B cell (primary cell): Measurements from ENCODE around the gene USH2A. TPM values are rescaled to one million over a fixed set of nuclear protein-coding genes. Genes with fewer than 3 reads are reported as not detected.

ENCODE experiments used
- ATAC-seq: fragments of 200-7000 bp; cut with Tn5 transposase; one replicate; pipeline ENCODE4 v1.10.0; 2021; ENCODE audit warnings: low read depth, mild to moderate bottlenecking, moderate number of reproducible peaks, moderate library complexity
- CTCF ChIA-PET: fragments of 350-600 bp; sonication (Branson Sonifier 250); formaldehyde crosslinking; loops from one replicate; lab custom pipeline; 2021; ENCODE audit warnings: antibody characterized with exemption, inconsistent platforms; lab: Charles Lee
- POLR2A ChIA-PET: fragments of 350-600 bp; sonication (Branson Sonifier 250); formaldehyde crosslinking; loops from one replicate; lab custom pipeline; 2021; ENCODE audit warnings: antibody characterized with exemption; lab: Charles Lee
- DNase-seq: peaks from one replicate; pipeline ENCODE4 v3.0.0; 2013
- H2AFZ ChIP-seq: 2 replicates; pipeline ENCODE4 v1.6.1; 2012; ENCODE audit warnings: mild to moderate bottlenecking, low read depth, low read length; ENCODE audit not compliant: insufficient read depth, poor library complexity, severe bottlenecking
- H3K27ac ChIP-seq, 2 donors: 1 replicate in 1 of 2; 2 replicates in 1 of 2; pipeline ENCODE4 v1.5.1; 2012 to 2013; ENCODE audit warnings: low read length in 2 of 2, mild to moderate bottlenecking in 2 of 2, moderate library complexity in 1 of 2
- H3K27me3 ChIP-seq, 4 experiments: fragments of 200-600 bp in 1 of 4; sonication (generic) in 1 of 4; replicated peaks in 1 of 4; 1 replicate in 2 of 4; 2 replicates in 2 of 4; pipeline versions ENCODE4 v1.6.1 to v1.7.0; 2013 to 2016; ENCODE audit warnings: low read length in 3 of 4, mild to moderate bottlenecking in 2 of 4, mixed read lengths in 1 of 4, moderate library complexity in 1 of 4; ENCODE audit not compliant: insufficient read depth in 4 of 4, control insufficient read depth in 3 of 4; ENCODE audit errors: control extremely low read depth in 1 of 4
- H3K36me3 ChIP-seq, 2 experiments: replicated peaks in 1 of 2; 1 replicate in 1 of 2; 2 replicates in 1 of 2; pipeline versions ENCODE4 v1.6.1 to v1.7.1; 2013; ENCODE audit warnings: low read length in 1 of 2; ENCODE audit not compliant: insufficient read depth in 2 of 2, control insufficient read depth in 1 of 2; ENCODE audit errors: control extremely low read depth in 1 of 2, extremely low read depth in 1 of 2
- H3K4me1 ChIP-seq, 2 donors: fragments of 200-600 bp in 1 of 2; sonication (generic) in 1 of 2; 1 replicate in 1 of 2; 2 replicates in 1 of 2; pipeline versions ENCODE4 v1.5.1 to v1.6.1; 2013 to 2017; ENCODE audit warnings: low read length in 2 of 2; ENCODE audit not compliant: control insufficient read depth in 2 of 2, insufficient read depth in 2 of 2
- H3K4me2 ChIP-seq: replicated peaks from 2 replicates; pipeline ENCODE3; 2012; ENCODE audit warnings: mild to moderate bottlenecking, low read depth, low read length; ENCODE audit not compliant: poor library complexity, severe bottlenecking
- H3K4me3 ChIP-seq, 5 experiments: fragments of 200-600 bp in 1 of 5; sonication (generic) in 1 of 5; 1 replicate in 3 of 5; 2 replicates in 2 of 5; pipeline versions ENCODE4 v1.5.1 to v1.7.0; 2011 to 2016; ENCODE audit warnings: low read length in 4 of 5, mild to moderate bottlenecking in 4 of 5, low read depth in 2 of 5, control low read depth in 1 of 5, moderate library complexity in 1 of 5; ENCODE audit not compliant: insufficient read depth in 1 of 5; ENCODE audit errors: control extremely low read depth in 1 of 5, extremely low read depth in 1 of 5
- H3K79me2 ChIP-seq: fragments of 200-600 bp; sonication (generic); one replicate; pipeline ENCODE4 v1.6.0; 2016; ENCODE audit warnings: low read length; ENCODE audit not compliant: control insufficient read depth, insufficient read depth
- H3K9ac ChIP-seq: fragments of 200-600 bp; sonication (generic); 2 replicates; pipeline ENCODE4 v1.6.1; 2017; ENCODE audit warnings: mild to moderate bottlenecking, low read length, moderate library complexity
- H3K9me3 ChIP-seq, 3 donors: one replicate each; pipeline versions ENCODE4 v1.6.1 to v1.7.1; 2013; ENCODE audit warnings: low read length in 2 of 3; ENCODE audit not compliant: control insufficient read depth in 2 of 3, insufficient read depth in 1 of 3; ENCODE audit errors: control extremely low read depth in 1 of 3
- H4K20me1 ChIP-seq: 2 replicates; pipeline ENCODE4 v1.6.0; 2012; ENCODE audit warnings: mild to moderate bottlenecking, low read length; ENCODE audit not compliant: insufficient read depth, control insufficient read depth, poor library complexity, severe bottlenecking
- H3K27ac Mint-ChIP-seq: one replicate; pipeline ENCODE4 v1.8.0; 2021; ENCODE audit warnings: mixed read lengths
- H3K27me3 Mint-ChIP-seq: one replicate; pipeline ENCODE4 v1.8.0; 2021; ENCODE audit warnings: mixed read lengths
- H3K4me1 Mint-ChIP-seq: one replicate; pipeline ENCODE4 v1.8.0; 2021; ENCODE audit warnings: mixed read lengths
- H3K4me3 Mint-ChIP-seq: one replicate; pipeline ENCODE4 v1.8.0; 2021; ENCODE audit warnings: mixed read lengths
- H3K9me3 Mint-ChIP-seq: one replicate; pipeline ENCODE4 v1.8.0; 2022; ENCODE audit warnings: mixed read lengths; ENCODE audit not compliant: insufficient read depth
- EZH2 ChIP-seq: IDR thresholded peaks from 2 replicates; pipeline ENCODE4 v1.6.1; 2012; ENCODE audit warnings: borderline replicate concordance, low read depth, mild to moderate bottlenecking, moderate library complexity, low read length; ENCODE audit not compliant: insufficient read depth, poor library complexity, severe bottlenecking
- WGBS: methylation state at CpG from one replicate; pipeline ENCODE4 v1.1.5; 2013; ENCODE audit warnings: missing lambda C conversion rate; ENCODE audit not compliant: insufficient coverage; 5-methylcytosine and 5-hydroxymethylcytosine counted together
- intact Hi-C: fragments of 100-400 bp; cut with micrococcal nuclease; formaldehyde crosslinking; loops from one replicate; pipeline ENCODE4 v1.10.0; 2022
- polyA minus RNA-seq: library from RNA; depleted of rRNA, polyadenylated mRNA; stranded (reverse); fragments of >200 nt; gene quantifications from 2 replicates; pipeline ENCODE4 v1.2.3, GENCODE V29; 2012
- polyA plus RNA-seq: library from polyadenylated mRNA; depleted of rRNA; stranded (reverse); fragments of >200 nt; gene quantifications from 2 replicates; pipeline ENCODE4 v1.2.3, GENCODE V29; 2012
- total RNA-seq, 2 donors: library from RNA; stranded (reverse); fragments of 120-200 nt in 1 of 2; gene quantifications; 1 replicate in 1 of 2; 2 replicates in 1 of 2; pipeline versions ENCODE4 v1.2.3 to v1.2.4, GENCODE V29; 2013 to 2022
- TF ChIP-seq, protein P1 (sequence below): fragments of 200-600 bp; IDR thresholded peaks from one replicate; pipeline ENCODE4 v1.8.0; 2022; ENCODE audit warnings: antibody characterized with exemption, mild to moderate bottlenecking

The USH2A gene, protein sequence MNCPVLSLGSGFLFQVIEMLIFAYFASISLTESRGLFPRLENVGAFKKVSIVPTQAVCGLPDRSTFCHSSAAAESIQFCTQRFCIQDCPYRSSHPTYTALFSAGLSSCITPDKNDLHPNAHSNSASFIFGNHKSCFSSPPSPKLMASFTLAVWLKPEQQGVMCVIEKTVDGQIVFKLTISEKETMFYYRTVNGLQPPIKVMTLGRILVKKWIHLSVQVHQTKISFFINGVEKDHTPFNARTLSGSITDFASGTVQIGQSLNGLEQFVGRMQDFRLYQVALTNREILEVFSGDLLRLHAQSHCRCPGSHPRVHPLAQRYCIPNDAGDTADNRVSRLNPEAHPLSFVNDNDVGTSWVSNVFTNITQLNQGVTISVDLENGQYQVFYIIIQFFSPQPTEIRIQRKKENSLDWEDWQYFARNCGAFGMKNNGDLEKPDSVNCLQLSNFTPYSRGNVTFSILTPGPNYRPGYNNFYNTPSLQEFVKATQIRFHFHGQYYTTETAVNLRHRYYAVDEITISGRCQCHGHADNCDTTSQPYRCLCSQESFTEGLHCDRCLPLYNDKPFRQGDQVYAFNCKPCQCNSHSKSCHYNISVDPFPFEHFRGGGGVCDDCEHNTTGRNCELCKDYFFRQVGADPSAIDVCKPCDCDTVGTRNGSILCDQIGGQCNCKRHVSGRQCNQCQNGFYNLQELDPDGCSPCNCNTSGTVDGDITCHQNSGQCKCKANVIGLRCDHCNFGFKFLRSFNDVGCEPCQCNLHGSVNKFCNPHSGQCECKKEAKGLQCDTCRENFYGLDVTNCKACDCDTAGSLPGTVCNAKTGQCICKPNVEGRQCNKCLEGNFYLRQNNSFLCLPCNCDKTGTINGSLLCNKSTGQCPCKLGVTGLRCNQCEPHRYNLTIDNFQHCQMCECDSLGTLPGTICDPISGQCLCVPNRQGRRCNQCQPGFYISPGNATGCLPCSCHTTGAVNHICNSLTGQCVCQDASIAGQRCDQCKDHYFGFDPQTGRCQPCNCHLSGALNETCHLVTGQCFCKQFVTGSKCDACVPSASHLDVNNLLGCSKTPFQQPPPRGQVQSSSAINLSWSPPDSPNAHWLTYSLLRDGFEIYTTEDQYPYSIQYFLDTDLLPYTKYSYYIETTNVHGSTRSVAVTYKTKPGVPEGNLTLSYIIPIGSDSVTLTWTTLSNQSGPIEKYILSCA (N-terminal part only)
- total RNA-seq (not detected in 2 replicates), polyA plus RNA-seq (0.01 TPM in 1 of 2 replicates, not detected in the other), polyA minus RNA-seq (under 0.01 and 0.17 TPM in 2 replicates)
- 0.05 TPM for total RNA-seq (2013)

DNA sequence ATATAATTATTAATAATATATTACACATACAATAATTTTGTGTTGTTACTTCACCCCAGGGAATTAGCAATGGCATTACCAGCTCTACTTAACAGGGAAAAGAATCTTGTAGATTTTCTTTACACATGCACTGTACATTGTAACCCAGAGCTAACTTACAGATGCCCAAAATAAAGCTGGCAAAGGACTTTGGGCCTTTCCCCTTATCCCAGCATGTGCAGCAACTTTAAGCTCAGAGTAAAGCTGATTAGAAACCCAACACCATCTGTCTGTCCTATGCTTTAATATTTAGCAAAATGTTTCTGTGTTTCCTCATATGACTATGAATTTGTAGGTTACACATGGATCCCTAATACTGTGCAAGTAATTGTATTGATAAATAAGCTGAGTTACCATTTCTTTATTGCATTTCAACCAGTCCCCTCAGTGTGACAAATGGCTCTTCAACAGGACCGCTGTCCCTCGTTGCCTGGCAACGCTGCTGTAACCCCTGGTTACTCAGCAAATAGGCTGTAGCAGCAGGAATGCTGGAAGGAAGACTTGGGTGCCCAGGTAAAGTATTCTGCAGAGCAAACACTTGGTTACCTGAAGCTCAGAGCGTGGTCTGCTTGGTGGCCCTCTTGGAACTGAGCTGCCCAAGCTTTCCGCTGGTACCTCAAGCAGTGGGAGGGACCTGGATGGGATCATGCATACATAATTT, at the start of gene USH2A:
Gene USH2A, minus strand, starts transcription at position 628 of the 700 bp plus-strand sequence. CDS start 1,112 bp downstream, outside the sequence.
- Histone ChIP-seq H2AFZ (no peak within 1 kb of the TSS), H3K4me2 (no peak within 1 kb of the TSS), H3K9ac (no peak within 1 kb of the TSS), H3K27ac (no peak within 1 kb of the TSS), H3K79me2 (no peaks in the 10 kb centered on the region), H3K4me1 (no peaks in the 10 kb centered on the region), H3K36me3 (no peaks in the 10 kb centered on the region), H3K27me3 (no peaks in the 10 kb centered on the region), H3K4me3 (no peak within 1 kb of the TSS), H3K9me3 (no peaks in the 10 kb centered on the region), H4K20me1 (no peaks in the 10 kb centered on the region)
- TF ChIP-seq EZH2, result no peak
- TF ChIP-seq, protein P1, sequence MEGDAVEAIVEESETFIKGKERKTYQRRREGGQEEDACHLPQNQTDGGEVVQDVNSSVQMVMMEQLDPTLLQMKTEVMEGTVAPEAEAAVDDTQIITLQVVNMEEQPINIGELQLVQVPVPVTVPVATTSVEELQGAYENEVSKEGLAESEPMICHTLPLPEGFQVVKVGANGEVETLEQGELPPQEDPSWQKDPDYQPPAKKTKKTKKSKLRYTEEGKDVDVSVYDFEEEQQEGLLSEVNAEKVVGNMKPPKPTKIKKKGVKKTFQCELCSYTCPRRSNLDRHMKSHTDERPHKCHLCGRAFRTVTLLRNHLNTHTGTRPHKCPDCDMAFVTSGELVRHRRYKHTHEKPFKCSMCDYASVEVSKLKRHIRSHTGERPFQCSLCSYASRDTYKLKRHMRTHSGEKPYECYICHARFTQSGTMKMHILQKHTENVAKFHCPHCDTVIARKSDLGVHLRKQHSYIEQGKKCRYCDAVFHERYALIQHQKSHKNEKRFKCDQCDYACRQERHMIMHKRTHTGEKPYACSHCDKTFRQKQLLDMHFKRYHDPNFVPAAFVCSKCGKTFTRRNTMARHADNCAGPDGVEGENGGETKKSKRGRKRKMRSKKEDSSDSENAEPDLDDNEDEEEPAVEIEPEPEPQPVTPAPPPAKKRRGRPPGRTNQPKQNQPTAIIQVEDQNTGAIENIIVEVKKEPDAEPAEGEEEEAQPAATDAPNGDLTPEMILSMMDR, result no peak
- whole genome bisulfite sequencing, result 68% methylated on average over 5 of the region's 5 CpGs
- no peak for ATAC-seq
- Mint-ChIP-seq H3K4me1 (no peaks in the 10 kb centered on the region), H3K27ac (no peak within 1 kb of the TSS), H3K27me3 (no peaks in the 10 kb centered on the region), H3K4me3 (no peak within 1 kb of the TSS), H3K9me3 (no peaks in the 10 kb centered on the region)
- intact Hi-C loops, result no loop called here
- ChIA-PET POLR2A (no interaction called here), CTCF (no interaction called here)
- DNase-seq, result no peak
